Measurements from ENCODE around the gene ADAMTS2. TPM values are rescaled to one million over a fixed set of nuclear protein-coding genes. Genes with fewer than 3 reads are reported as not detected.
"Not testable (repeated sequence)": the region's sequence is repeated elsewhere in the genome, so short reads cannot be mapped to it uniquely, and the experiment has no call there.

ADAMTS2 gene
- polyA plus RNA-seq, 3 donors = 5.3 to 40.7 (median 14.6) TPM

DNA sequence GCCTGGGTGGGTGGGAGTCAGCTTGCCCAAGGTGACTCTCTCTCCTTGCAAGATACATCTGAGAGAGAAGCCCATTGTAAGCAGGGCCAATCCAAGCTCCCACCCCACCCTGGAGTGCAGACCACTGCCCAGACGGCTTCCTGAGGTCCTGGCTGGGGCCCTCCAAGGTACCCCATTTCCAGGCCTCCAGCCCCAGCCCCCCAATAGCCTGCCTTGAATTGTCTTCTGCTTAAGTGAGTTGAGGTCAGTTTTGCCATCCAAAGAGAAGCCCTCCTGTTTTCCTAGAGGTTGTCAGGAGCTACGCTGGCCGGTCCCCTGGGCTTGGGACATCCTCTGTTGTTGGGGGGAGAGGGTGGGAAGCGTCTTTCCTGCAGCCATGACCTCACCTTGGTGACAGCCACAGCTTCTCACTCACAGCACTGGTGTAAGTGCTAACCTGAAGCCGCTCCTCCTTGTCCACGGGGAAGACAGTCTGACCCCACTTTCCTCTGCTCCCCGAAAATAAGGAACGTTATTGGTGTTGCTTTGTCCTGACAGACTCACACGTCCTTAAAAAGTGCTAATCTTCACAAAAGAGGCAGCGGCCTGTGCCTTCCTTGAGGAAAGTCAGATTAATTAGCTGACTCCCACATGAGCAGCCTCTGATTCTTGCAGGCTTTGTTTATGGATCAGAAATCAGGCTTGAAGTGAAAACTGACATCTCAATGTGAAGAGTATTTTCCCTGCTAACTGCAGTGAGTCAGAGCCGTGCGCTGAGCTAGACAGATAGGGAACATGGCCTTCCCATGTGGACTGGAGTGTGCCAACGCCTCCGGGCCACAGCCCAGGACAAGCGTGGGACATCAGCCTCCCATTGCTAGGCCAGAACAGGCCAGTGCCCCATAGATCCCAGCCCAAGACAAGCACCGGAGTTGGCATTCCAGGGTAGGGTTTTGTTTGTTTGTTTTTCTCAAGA, 52.3 kb downstream of the ADAMTS2 start:
- WGBS, 3 donors = 72 to 87% (median 82%) methylated on average over 16 of the region's 16 CpGs
- no peak overlapping the region for H3K27ac ChIP-seq (ENCODE audit: low read depth, low read length)

DNA sequence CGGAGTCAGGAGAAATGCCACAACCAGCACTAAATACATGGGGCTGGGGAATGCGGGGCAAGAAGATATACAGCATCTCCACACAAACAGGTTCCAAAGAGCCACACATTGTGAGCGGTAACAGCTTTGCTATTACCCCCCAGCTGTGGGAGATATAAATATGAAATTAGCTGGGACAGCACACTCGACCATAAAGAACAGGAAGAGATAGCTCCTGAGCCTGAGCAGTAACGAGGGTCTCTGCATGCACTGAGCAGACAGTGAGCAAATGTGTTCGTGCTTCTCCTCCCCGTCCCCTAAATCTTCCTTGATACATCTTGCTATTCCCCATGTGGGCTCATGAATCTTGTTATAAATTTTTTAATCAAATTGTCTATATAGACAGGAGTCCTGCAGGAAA, 53.1 kb downstream of the ADAMTS2 start:
- no peak overlapping the region for H3K27ac ChIP-seq (ENCODE audit: low read depth, low read length)
- 77 to 89% (median 85%) methylated on average over 7 of the region's 7 CpGs for WGBS, 3 donors

- WGBS, 3 donors = 75 to 86% (median 84%) methylated on average over 19 of the region's 19 CpGs
- H3K27ac ChIP-seq (ENCODE audit: low read depth, low read length) = no peak overlapping the region
These were observed 54.4 kb downstream of the ADAMTS2 start for GRCh38 chr5:179290681-179291540.

DNA sequence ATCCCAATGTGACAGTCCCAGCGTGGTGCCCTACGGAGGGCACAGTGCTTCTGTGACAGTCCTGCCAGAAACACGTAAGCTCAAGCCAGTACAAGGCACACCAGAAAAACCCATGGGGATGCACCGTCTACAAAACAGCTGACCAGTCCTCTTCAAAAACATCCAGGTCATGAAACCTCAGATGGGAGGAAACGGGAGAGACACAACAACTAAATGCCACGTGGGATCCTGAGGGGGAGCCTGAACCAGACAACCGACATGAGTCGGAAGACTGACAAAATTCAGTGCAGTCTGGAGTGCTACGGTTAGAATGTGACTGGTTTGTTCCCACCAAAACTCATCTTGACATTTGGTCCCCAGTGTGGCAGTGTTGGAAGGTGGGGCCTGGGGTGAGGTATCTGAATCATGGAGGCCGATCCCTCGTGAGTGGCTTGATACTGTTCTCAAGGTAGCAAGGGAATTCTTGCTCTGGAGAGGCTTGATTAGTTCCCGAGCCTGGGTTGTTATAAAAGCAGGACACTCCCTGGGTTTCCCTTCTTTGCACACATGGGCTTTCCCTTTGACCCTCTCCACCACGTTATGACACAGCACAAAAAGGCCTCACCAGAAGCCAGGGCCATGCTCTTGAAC, 55.4 kb downstream of the ADAMTS2 start:
- 81 to 87% (median 84%) methylated on average over 13 of the region's 13 CpGs for WGBS, 3 donors
- no peak overlapping the region for H3K27ac ChIP-seq (ENCODE audit: low read depth, low read length)

DNA sequence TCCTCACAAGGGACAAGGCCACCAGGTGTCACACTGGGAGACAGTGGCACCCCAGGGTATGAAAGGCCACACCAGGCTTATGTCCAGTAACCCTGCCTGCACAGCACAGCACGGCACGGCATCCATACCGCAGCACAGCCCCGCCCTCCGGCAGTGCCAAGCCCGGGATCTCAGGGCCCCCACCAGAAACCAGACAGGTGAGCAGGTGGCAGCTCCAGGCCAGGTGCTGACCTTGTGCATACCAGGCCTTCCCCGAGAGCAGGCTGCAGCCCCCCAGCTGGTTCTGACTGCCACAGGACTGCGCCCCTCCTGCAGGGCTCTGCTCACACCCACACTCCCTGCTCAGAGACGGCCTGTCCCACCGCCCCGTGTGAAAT, 56.5 kb downstream of the ADAMTS2 start:
- 72 to 94% (median 91%) methylated on average over 11 of the region's 11 CpGs for WGBS, 3 donors
- no peak overlapping the region for H3K27ac ChIP-seq (ENCODE audit: low read depth, low read length)

- H3K27ac ChIP-seq (ENCODE audit: low read depth, low read length) = no peak overlapping the region
- WGBS, 3 donors = 78 to 84% (median 79%) methylated on average over 19 to 21 of the region's 21 CpGs
These were observed 57.0 kb downstream of the ADAMTS2 start for GRCh38 chr5:179288101-179288808.

- H3K27ac ChIP-seq (ENCODE audit: low read depth, low read length) = no peak overlapping the region
- 82 to 90% (median 83%) methylated on average over 10 of the region's 10 CpGs for WGBS, 3 donors
These were observed 57.6 kb downstream of the ADAMTS2 start for GRCh38 chr5:179287631-179288030.

DNA sequence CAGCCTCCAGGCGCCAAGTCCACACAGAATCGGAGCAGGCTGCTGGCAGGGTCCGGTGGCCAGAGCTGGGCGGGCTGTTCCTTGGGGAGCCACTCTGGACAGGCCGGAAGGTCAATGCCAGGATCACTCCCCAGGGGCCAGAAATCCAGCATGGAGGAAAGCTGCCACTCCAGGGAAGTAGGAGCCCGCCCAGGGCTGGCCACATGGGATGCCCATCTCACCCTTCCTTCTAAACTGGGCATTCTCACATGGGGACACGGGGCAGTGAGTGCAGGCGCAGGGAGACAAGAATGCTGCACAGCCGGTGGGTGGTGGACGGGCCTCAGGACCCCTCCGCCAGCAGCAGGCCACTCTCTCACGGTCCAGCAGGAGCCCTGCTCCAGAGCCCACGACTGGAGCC, 58.2 kb downstream of the ADAMTS2 start:
- WGBS, 3 donors = 63 to 89% (median 84%) methylated on average over 13 of the region's 13 CpGs
- H3K27ac ChIP-seq (ENCODE audit: low read depth, low read length) = no peak overlapping the region

DNA sequence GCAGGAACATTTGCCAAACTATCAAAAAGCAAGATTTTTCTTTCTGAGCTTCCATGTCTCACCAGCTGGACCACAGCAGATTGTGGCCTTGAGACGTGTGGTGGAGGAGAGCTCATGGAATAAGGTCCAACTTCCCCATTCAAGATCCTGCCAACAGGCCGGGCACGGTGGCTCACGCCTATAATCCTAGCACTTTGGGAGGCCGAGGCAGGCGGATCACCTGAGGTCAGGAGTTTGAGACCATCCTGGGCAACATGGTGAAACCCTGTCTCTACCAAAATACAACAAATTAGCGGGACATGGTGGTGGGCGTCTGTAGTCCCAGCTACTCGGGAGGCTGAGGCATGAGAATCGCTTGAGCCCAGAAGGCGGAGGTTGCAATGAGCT, 59.5 kb downstream of the ADAMTS2 start:
- WGBS, 3 donors = 80 to 91% (median 81%) methylated on average over 11 of the region's 11 CpGs
- H3K27ac ChIP-seq (ENCODE audit: low read depth, low read length) = not testable (repeated sequence)

DNA sequence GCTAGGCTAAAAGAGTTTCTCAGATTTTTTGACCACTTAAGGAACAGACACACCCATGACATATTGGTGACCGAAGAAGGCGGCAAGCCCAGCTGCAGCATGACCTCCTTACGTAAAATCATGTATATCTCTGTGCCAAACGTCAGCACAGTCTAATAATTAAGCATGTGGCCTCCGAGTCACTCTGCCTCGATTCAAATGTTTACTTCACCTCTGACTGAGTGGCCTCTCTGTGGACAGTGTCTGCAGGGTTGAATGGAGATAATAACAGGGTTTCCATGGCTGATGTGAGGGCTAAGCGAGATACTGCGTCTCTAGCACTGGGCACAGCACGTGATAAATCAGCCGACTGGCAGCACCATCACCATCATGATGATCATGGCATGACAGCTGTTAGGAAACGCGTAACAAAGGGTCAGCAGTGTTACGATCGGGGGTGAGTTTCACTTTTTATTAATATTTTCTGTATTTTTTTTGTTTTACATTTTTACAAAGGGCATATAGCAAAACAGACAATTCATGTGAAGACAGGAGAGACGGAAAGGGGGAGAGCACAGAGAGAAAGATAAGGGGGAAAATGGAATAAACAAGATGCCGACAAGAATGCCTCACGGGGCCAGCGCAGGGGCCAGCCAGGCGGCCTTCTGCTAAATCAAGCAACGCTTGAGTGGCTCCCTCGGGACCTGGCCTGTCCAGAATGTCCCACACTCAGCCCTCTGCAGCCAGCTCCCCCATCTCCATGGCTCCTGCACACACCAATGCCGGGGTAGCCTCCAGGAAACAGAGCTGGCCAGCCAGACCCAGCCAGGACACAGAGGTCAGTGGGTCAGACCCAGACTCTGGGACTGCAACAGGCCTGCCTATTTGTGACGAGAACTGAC, 60.3 kb downstream of the ADAMTS2 start:
- no peak overlapping the region for H3K27ac ChIP-seq (ENCODE audit: low read depth, low read length)
- 42 to 54% (median 51%) methylated on average over 23 of the region's 23 CpGs for WGBS, 3 donors

GRCh38 chr5:179283908-179284307, 61.4 kb downstream of the ADAMTS2 start:
- WGBS, 3 donors = 88 to 97% (median 97%) methylated on average over 10 of the region's 10 CpGs

DNA sequence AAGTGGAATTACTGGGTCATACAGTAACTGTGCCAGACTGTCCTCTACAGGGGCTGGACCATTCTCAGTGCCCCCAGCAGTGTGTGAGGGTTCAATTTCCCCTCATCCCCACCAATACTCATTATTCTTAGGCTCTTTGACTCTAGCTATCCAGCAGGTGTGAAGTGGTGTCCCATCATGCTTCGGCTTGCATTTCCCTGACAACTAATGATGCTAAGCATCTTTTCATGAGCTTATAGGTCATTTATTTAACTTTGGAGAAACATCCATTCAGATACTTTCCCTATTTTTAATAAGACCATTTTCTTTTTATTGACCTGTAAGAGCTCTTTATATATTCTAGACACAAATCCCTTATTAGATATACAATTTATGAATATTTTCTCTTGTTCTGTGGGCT, 63.6 kb downstream of the ADAMTS2 start:
- 91 to 97% (median 92%) methylated on average over 1 of the region's 1 CpG for whole genome bisulfite sequencing, 3 donors
- no peak overlapping the region for H3K27ac ChIP-seq (ENCODE audit: low read depth, low read length)

More at GRCh38 chr5:179283908-179284307, 61.4 kb downstream of the ADAMTS2 start:
- not testable (repeated sequence) for H3K27ac ChIP-seq (ENCODE audit: low read depth, low read length)

DNA sequence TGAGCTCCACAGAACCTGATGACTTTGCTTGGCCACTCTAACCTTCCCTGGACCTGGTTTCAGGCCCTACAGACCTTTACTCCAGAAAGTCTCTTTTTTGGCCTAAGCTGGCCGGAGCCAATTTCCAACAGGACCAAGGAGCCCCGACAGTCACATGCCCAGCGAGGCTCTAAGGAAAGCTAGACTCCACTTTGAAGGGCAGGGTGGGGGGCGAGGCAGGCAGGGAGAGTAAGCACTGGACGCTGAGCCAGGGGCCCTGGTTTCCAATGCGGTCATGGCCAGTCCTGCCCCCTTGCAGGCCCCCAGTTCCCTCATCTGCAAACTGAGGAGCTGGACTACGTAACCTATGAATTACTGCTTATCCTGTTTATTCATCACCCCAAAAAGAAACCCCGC, 65.2 kb downstream of the ADAMTS2 start:
- WGBS, 3 donors = 88 to 93% (median 92%) methylated on average over 8 of the region's 8 CpGs

GRCh38 chr5:179279347-179280094, 65.7 kb downstream of the ADAMTS2 start:
- H3K27ac ChIP-seq (ENCODE audit: low read depth, low read length) = peak overlapping the region; percentile 48
- whole genome bisulfite sequencing, 3 donors = 54 to 82% (median 81%) methylated on average over 14 of the region's 14 CpGs

More for the DNA sequence above, 65.2 kb downstream of the ADAMTS2 start:
- H3K27ac ChIP-seq (ENCODE audit: low read depth, low read length) = no peak overlapping the region

DNA sequence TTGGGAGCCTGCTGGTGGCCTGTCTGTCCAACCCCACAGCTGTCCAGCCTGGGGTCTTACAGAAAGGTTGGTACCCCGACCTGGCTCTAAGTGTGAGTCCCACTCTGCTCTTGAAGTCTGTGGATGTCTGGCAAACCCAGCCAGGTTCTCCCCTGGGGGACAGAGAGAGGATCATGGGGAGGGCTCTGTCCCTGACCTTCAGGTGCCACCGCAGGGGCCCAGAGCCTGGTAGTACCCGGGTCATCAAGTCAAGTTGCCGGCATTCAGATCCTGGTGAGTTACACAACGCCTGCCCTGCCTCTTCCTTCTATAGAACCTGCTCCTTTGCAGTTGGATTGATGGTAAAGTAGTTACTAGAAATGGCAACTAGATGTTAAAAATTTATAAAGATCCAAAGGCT, 66.7 kb downstream of the ADAMTS2 start:
- no peak overlapping the region for H3K27ac ChIP-seq (ENCODE audit: low read depth, low read length)
- 44 to 49% (median 48%) methylated on average over 5 of the region's 5 CpGs for WGBS, 3 donors

DNA sequence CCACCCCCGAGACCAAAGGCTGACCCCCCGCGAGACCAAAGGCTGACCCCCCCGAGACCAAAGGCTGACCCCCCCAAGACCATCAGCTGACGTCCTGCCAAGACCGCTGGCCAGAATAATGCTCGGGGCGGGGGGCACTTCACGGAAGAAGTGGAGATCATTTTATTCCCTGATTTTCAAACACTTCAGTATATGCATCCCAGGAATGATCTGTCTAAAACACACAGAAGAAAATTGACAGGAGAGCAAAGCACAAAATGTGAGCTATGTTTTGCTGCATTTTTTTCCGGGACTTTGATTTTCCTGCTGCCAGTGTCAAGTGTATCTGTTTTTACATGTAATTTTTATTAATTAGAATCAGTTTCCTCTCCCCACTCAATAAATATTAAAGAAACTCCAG, 67.1 kb downstream of the ADAMTS2 start:
- H3K27ac ChIP-seq (ENCODE audit: low read depth, low read length) = no peak overlapping the region
- WGBS, 3 donors = 49 to 58% (median 57%) methylated on average over 10 of the region's 10 CpGs
